Endothelial cell of hepatic sinusoid (primary cell): Measurements from ENCODE around the gene DHRS1.

ENCODE experiments used
- in situ Hi-C: cut with HindIII; loops from 2 replicates; pipeline ENCODE4 v1.10.0; 2017; ENCODE audit warnings: low sequenced_read_pairs

DHRS1 gene

GRCh38 chr14:24310646-24311604, 11.3 kb upstream of the DHRS1 start, which contains the start of gene LTB4R:
TSS of gene LTB4R (plus strand) at chr14:24311502. CDS start at chr14:24315652, 4,150 bp downstream.
- in situ Hi-C loops = no loop called here

- in situ Hi-C loops = no loop called here
Measured at GRCh38 chr14:24310265-24310645, 10.7 kb upstream of the DHRS1 start.

DNA sequence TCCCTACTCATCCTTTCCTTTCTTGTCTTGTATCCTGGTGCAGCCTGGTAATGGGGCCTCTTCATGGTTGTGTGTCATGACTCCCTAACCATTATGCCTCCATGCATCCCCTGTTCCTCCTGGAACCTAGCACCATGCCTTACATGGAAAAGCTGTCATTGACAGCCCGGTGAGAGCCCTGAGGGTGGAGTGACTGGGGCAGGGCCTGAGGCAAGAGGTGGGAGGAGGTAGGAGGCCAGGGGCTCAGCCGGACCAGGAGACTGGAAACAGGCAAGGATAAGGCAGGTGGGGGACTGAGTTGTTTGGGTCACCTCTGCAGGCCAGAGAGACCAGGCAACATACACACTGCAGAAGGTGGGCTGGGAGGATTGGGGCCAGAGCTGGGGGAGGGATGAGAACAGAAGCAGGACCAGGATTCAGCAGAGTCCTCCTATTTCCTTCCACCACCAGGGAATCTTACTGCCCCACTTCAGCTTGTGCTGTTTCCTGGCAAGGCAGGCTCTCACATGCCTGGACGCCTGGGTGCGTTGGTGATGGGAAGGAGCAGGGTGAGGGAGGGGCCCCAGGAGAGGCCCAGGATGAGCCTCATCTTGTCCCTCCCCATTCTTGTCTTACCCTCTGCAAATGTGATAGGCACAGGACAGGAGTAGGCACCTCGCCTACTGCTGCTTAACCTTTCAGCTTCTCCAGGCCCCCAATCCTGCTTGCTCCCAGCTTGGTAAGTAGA, 10.1 kb upstream of the DHRS1 start, which contains the start of gene LTB4R2:
Gene LTB4R2 (plus strand): TSS at position 603 of the 727 bp plus-strand sequence. CDS start 525 bp downstream, outside the sequence.
- in situ Hi-C loops = no loop called here

DNA sequence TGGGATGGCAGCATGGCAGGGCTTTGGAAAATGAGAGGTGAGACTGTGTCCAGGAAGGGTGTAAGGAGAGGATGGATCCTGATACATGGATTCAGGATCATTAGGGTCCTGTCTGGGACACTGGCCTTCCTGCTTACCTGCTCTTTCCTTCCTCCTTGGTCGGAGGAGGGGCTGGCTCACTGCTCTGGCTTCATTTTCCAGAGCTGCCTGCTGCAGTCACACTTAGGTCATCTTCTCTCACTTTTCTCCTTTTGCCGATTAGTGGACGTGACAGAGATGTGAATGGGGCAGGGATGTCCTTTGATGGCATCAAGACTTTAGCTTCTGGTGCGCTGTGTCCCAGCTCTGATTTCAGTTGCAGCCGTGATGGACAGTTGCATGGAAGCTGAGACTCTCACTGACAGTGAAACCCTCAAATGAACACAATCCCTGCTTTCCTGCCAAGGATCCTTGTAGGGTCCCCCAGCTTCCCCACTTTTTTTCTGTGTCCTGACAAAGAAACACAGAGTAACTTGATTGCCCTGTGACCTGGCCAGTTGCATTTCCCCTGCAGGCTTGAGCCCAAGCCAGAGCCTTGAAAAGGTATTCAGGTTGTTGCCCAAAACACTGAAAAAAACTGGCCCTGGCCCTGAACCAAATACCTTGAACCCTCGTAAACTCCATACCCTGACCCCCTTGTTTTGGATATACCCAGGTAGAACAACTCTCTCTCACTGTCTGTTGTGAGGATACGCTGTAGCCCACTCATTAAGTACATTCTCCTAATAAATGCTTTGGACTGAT, 9.0 kb upstream of the DHRS1 start:
- in situ Hi-C loops = no loop called here

- in situ Hi-C loops = no loop called here
Measured at GRCh38 chr14:24307575-24308341, 8.2 kb upstream of the DHRS1 start, which contains the start of gene CIDEB. TSS of gene CIDEB (minus strand) at chr14:24307977. CDS start at chr14:24307858, 119 bp downstream.

DNA sequence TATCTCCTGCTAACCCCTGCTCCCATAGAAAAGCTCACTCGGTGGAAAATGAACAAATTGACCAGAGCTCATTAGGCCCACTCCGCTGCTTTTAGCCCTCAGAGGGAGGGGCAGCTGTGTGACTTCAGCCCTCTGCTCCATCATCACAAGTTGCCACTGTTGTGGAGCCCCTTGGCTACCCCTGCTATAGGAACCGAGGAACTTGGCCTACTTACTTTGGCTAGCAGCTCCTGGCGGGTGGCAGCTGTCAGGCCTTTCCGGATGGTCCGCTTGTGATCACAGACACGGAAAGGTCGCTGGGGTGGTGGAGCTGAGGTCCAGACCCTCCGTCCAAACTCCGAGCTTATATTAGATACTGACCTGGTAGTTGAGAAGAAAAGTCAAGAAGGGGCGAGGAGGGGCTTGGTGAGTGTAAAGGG, 7.6 kb upstream of the DHRS1 start:
- in situ Hi-C loops = no loop called here

DNA sequence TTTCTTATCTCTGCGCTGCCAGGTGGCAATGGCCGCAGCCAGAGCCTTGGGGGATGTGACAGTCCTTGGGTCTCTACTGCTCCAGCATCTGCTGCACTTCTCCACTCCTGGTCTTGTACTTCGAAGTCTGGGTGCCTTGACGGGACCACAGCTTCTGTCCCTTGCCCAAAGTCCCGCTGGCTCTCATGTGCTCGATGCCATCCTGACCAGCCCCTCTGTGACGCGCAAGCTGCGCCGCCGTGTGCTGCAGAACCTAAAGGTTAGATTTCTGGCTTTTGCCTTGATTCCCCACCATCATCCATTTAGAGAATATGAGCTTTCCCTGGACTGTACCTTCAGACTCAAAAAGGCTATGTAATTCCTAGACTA, 4.4 kb upstream of the DHRS1 start:
- in situ Hi-C loops = no loop called here

DNA sequence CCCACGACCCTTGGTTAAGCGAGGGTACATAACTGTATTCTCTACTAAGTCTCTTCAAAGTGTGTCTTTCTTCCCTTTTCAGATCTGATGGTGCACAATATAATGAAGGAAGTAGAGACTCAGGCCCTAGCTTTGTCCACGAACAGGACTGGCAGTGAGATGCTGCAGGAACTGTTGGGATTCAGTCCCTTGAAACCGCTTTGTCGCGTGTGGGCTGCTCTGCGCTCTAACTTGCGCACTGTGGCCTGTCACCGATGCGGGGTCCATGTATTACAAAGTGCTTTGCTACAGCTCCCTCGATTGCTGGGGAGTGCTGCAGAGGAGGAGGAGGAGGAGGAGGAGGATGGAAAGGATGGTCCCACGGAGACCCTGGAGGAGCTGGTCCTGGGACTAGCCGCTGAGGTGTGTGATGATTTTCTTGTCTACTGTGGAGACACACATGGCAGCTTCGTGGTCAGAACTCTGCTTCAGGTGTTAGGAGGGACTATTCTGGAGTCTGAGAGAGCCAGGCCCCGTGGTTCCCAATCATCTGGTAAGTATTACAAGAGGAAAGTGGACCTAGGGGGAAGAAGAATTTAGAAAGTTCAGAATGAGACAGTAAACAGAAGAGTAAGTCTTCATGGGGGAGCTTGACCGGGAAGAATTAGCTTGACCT, 873 bp upstream of the DHRS1 start:
- in situ Hi-C loops = no loop called here

DNA sequence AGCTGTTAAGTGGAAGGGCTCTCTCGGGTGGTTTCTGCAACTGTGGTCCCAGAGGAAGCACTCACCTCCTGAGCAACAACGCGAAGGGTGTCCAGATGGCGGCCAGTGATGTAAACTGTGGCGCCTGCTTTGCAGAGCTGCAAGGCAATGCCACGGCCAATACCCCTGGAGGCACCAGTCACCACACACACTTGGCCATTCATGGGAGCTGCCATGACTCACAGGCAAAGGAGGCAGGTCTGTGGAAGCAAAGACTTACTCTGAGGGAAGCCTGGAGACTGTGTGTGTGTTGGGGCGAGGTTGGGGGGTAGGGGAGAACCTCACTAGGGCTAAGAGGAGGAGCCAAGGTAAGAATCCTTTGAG, 707 bp downstream of the DHRS1 start:
- in situ Hi-C loops = loop anchor here (5.0 to 10.0 kb wide), 2 partner anchors 37 to 94 kb away; partner anchors contain the start of genes TGM1 and TSSK4

GRCh38 chr14:24297190-24297964, 2.2 kb downstream of the DHRS1 start:
- in situ Hi-C loops = loop anchor here (5.0 to 10.0 kb wide), 2 partner anchors 35 to 93 kb away; partner anchors contain the start of genes TGM1 and TSSK4

- in situ Hi-C loops = loop anchor here (5.0 to 10.0 kb wide), 2 partner anchors 34 to 92 kb away; partner anchors contain the start of genes TGM1 and TSSK4
Measured at GRCh38 chr14:24296341-24297157, 3.0 kb downstream of the DHRS1 start.

GRCh38 chr14:24293525-24293924, 6.1 kb downstream of the DHRS1 start:
- in situ Hi-C loops = loop anchor here (10.0 kb wide), 1 partner anchor 89 kb away; the partner anchor contains the start of gene TSSK4

GRCh38 chr14:24292118-24292807, 7.3 kb downstream of the DHRS1 start:
- in situ Hi-C loops = loop anchor here (10.0 kb wide), 1 partner anchor 87 kb away; the partner anchor contains the start of gene TSSK4

DNA sequence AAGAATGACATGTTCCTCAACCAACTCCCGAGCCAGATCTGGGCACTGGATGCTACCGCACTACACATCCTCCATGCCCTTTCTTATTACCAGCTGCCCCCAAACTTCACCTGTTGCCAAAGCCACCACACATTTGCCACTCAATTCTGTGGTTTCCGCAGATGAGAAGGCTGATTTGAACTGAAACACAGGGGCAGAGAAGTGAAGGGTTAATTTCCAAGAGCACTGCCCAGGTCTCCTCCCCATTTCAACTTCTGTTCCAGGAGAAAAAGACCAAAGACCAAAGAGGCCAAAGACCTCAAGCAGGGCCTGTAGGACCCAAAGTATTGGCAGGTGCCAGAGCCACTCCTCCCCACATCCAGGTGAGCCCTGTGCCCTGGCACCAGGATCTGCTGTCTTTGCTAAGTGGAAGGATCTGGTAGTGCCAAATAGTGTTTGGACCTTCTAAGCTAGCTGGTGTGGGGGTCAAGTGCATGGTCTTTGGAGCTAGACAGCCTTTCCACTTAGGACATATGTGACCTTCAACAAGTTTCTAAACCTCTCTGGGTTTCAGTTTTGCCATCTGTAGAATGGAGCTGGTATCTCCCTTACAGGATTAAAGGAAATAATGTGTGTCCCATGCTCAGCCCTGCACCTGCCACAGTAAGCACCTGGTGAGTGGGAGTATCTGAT, 8.0 kb downstream of the DHRS1 start:
- in situ Hi-C loops = loop anchor here (10.0 kb wide), 1 partner anchor 87 kb away; the partner anchor contains the start of gene TSSK4

DNA sequence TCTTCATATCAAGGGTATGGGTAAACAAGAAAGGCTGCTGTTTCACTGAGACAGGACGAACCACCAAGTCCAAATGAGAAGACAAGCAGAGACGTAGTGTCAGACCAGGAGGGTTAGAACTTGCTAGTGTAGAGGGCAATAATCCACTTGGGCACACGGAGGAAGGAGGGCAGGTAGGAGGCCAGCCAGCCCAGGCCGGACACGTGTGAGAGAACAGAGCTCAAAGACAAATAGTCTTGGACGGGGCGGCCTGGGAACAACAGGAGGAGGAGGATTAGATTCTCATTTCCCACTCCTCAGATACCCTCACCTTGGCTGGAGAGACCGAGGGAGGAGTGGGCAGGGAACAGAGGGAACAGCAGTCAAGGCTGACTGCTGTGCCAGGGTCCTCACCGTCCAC, 8.8 kb downstream of the DHRS1 start:
- in situ Hi-C loops = loop anchor here (10.0 kb wide), 1 partner anchor 86 kb away; the partner anchor contains the start of gene TSSK4

DNA sequence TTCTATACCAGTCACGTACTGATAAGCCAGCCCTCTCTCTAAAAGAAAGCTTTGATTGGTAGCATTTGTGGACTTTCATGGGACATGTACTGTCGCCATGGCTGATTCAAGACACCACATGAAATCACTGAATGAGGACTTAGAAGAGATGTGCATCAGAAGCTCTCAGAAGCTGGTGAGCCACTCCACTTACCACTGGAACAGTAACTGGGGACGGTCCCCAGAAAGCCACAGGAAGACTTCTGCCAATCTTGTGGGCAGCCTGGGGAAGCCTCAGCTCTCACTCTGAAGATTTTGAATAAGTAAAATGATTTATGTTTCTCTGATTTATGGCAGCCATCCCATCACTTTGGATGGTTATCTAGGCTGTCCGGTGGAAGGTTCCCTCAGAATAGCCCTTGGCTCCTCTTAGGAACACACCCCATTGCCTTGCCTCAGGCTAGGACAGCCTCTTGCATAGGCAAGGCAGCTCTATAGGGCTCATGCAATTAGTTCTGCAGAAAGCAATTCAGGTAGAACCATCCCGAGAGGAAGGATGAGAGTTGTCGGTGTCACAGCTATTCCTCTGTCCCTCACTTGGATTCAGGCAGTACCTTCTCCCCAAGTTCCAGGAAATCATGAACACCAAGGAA, 9.8 kb downstream of the DHRS1 start:
- in situ Hi-C loops = loop anchor here (10.0 kb wide), 1 partner anchor 85 kb away; the partner anchor contains the start of gene TSSK4
